Thyroid gland (tissue), 4 donors: ENCODE data around the gene LRRC51.

Experiments
- POLR2A ChIP-seq, 2 donors: fragments of 450-650 bp; IDR thresholded peaks; one replicate each; pipeline ENCODE4 v1.6.1; 2017; ENCODE audit warnings: antibody characterized with exemption in 2 of 2, mild to moderate bottlenecking in 2 of 2, moderate library complexity in 1 of 2
- TF ChIP-seq, protein P1 (sequence below), 6 experiments: fragments of 200-600 bp in 3 of 6; fragments of 450-650 bp in 3 of 6; sonication (generic) in 3 of 6; IDR thresholded peaks; one replicate each; pipeline ENCODE4 v1.5.1; 2016 to 2019; ENCODE audit warnings: antibody characterized with exemption in 6 of 6, mild to moderate bottlenecking in 2 of 6, inconsistent platforms in 1 of 6, moderate library complexity in 1 of 6

DNA sequence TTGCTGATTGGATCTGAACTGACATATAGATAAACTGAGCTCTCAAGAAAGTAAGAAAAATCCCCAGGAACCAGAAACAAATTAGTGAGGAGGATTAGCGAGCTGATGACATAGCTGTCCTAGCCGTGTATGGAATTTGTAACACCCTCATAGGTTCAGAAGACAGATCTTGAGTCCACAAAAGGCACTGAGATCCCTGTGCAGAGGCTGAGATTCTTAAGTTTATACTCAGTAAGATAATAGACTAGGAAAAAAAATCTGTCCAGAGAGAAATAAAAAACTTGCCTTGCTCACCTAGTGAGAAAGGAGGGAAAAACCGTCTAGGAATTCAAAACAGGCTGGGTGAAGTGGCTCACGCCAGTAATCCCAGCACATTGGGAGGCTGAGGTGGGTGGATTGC, 4.9 kb upstream of the LRRC51 start:
- TF ChIP-seq, protein P1, sequence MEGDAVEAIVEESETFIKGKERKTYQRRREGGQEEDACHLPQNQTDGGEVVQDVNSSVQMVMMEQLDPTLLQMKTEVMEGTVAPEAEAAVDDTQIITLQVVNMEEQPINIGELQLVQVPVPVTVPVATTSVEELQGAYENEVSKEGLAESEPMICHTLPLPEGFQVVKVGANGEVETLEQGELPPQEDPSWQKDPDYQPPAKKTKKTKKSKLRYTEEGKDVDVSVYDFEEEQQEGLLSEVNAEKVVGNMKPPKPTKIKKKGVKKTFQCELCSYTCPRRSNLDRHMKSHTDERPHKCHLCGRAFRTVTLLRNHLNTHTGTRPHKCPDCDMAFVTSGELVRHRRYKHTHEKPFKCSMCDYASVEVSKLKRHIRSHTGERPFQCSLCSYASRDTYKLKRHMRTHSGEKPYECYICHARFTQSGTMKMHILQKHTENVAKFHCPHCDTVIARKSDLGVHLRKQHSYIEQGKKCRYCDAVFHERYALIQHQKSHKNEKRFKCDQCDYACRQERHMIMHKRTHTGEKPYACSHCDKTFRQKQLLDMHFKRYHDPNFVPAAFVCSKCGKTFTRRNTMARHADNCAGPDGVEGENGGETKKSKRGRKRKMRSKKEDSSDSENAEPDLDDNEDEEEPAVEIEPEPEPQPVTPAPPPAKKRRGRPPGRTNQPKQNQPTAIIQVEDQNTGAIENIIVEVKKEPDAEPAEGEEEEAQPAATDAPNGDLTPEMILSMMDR (IDR thresholded peaks at IDR 0.05), result no peak
- no peak for TF ChIP-seq POLR2A (IDR thresholded peaks at IDR 0.05)
